Measurements from ENCODE around the gene RANBP17. TPM values are rescaled to one million over a fixed set of nuclear protein-coding genes. Genes with fewer than 3 reads are reported as not detected.
"Not testable (repeated sequence)": the region's sequence is repeated elsewhere in the genome, so short reads cannot be mapped to it uniquely, and the experiment has no call there.

Gene RANBP17
- total RNA-seq, 4 donors from 2014 or later, result 0.61 to 9.3 (median 1.9) TPM

- no peaks in the 10 kb centered on the region for H3K9me3 ChIP-seq
- no peaks in the 10 kb centered on the region for H3K4me1 ChIP-seq
- no peak overlapping the region for H3K4me3 ChIP-seq
- H3K27me3 ChIP-seq, result no peaks in the 10 kb centered on the region
- DNase-seq, result no peak
- 39 to 70% methylated on average over 3 of the region's 3 CpGs for WGBS, 2 donors
- TF ChIP-seq POLR2A (IDR thresholded peaks at IDR 0.05) (no peak), CTCF (IDR thresholded peaks at IDR 0.05) (no peak)
- no peaks in the 10 kb centered on the region for H3K36me3 ChIP-seq
- intact Hi-C loops (cut with DNase I), result no loop called here
- no peak overlapping the region for H3K27ac ChIP-seq
Observed at GRCh38 chr5:170960567-170960966, 98.7 kb downstream of the RANBP17 start.

GRCh38 chr5:170963521-170963920 lies 101.7 kb downstream of the RANBP17 start:
- DNase-seq, result no peak
- intact Hi-C loops (cut with DNase I), result no loop called here
- H3K36me3 ChIP-seq, result no peaks in the 10 kb centered on the region
- H3K27ac ChIP-seq, result no peak overlapping the region
- no peaks in the 10 kb centered on the region for H3K9me3 ChIP-seq
- TF ChIP-seq POLR2A (IDR thresholded peaks at IDR 0.05) (no peak), CTCF (IDR thresholded peaks at IDR 0.05) (no peak)
- no peaks in the 10 kb centered on the region for H3K27me3 ChIP-seq
- H3K4me1 ChIP-seq, result no peaks in the 10 kb centered on the region
- H3K4me3 ChIP-seq, result no peak overlapping the region
- 68 to 89% methylated on average over 5 of the region's 5 CpGs for whole genome bisulfite sequencing, 2 donors

- H3K36me3 ChIP-seq, result no peaks in the 10 kb centered on the region
- H3K4me1 ChIP-seq, result no peaks in the 10 kb centered on the region
- no peaks in the 10 kb centered on the region for H3K9me3 ChIP-seq
- H3K27ac ChIP-seq, result no peak overlapping the region
- intact Hi-C loops (cut with DNase I), result no loop called here
- no peak overlapping the region for H3K4me3 ChIP-seq
- no peaks in the 10 kb centered on the region for H3K27me3 ChIP-seq
- DNase-seq, result no peak
- TF ChIP-seq POLR2A (IDR thresholded peaks at IDR 0.05) (no peak), CTCF (IDR thresholded peaks at IDR 0.05) (no peak)
Observed at GRCh38 chr5:170974461-170974860, 112.6 kb downstream of the RANBP17 start.

- intact Hi-C loops (cut with DNase I); H3K4me3 ChIP-seq; H3K4me1 ChIP-seq; H3K9me3 ChIP-seq; H3K36me3 ChIP-seq; DNase-seq; H3K27ac ChIP-seq; H3K27me3 ChIP-seq: not testable (repeated sequence)
- 80% methylated on average over 2 of the region's 2 CpGs; no CpG with 5 or more reads in 1 of the 2 donors for WGBS, 2 donors
Observed at GRCh38 chr5:170980261-170980660, 118.4 kb downstream of the RANBP17 start.

GRCh38 chr5:170985486-170985885 lies 123.7 kb downstream of the RANBP17 start:
- TF ChIP-seq POLR2A (IDR thresholded peaks at IDR 0.05) (no peak), CTCF (IDR thresholded peaks at IDR 0.05) (no peak)
- Histone ChIP-seq H3K36me3 (no peaks in the 10 kb centered on the region), H3K27ac (no peak overlapping the region), H3K27me3 (no peaks in the 10 kb centered on the region), H3K4me1 (no peaks in the 10 kb centered on the region), H3K9me3 (peaks cover 0 to 4% (median 4%) of the 10 kb centered on the region in 3 donors), H3K4me3 (no peak overlapping the region)
- WGBS, 2 donors, result 21 to 33% methylated on average over 1 of the region's 1 CpG
- no peak for DNase-seq
- intact Hi-C loops (cut with DNase I), result no loop called here

GRCh38 chr5:170986598-170986997 lies 124.8 kb downstream of the RANBP17 start:
- Histone ChIP-seq H3K4me3 (no peak overlapping the region), H3K9me3 (no peaks in the 10 kb centered on the region), H3K27ac (no peak overlapping the region), H3K36me3 (no peaks in the 10 kb centered on the region), H3K27me3 (no peaks in the 10 kb centered on the region), H3K4me1 (no peaks in the 10 kb centered on the region)
- TF ChIP-seq POLR2A (IDR thresholded peaks at IDR 0.05) (no peak), CTCF (IDR thresholded peaks at IDR 0.05) (no peak)
- intact Hi-C loops (cut with DNase I), result no loop called here
- WGBS, 2 donors, result 2 to 71% methylated on average over 1 of the region's 1 CpG
- no peak for DNase-seq
